H1 (cell line): ENCODE data around the gene PACC1. TPM values are rescaled to one million over a fixed set of nuclear protein-coding genes. Genes with fewer than 3 reads are reported as not detected.

Experiments
- BACH1 ChIP-seq: IDR thresholded peaks from 2 replicates; pipeline ENCODE4 v1.6.1; 2012; ENCODE audit warnings: low read length, improper control_type of control experiment
- CHD1 ChIP-seq: IDR thresholded peaks from 2 replicates; pipeline ENCODE4 v1.6.1; 2012; ENCODE audit warnings: low read depth, low read length, improper control_type of control experiment
- CREB1 ChIP-seq: IDR thresholded peaks from 2 replicates; pipeline ENCODE4 v1.6.1; 2012; ENCODE audit warnings: inconsistent platforms
- CTBP2 ChIP-seq: IDR thresholded peaks from 2 replicates; pipeline ENCODE4 v1.7.0; 2011; ENCODE audit warnings: borderline replicate concordance, mild to moderate bottlenecking, moderate library complexity, mixed read lengths, low read length; ENCODE audit not compliant: insufficient read depth, insufficient read length
- HDAC6 ChIP-seq: IDR thresholded peaks from one replicate; pipeline ENCODE4 v1.7.1; 2012; ENCODE audit warnings: low read depth, mild to moderate bottlenecking, inconsistent platforms, low read length, moderate library complexity
- KDM4A ChIP-seq: IDR thresholded peaks from one replicate; pipeline ENCODE4 v1.7.1; 2012; ENCODE audit warnings: low read depth, mild to moderate bottlenecking, moderate library complexity, low read length, inconsistent platforms; ENCODE audit not compliant: severe bottlenecking
- MAFK ChIP-seq: IDR thresholded peaks from 2 replicates; pipeline ENCODE4 v1.6.1; 2012; ENCODE audit warnings: low read depth, mild to moderate bottlenecking, improper control_type of control experiment, low read length
- POLR2A ChIP-seq, 2 experiments: IDR thresholded peaks; 1 replicate in 1 of 2; 2 replicates in 1 of 2; pipeline ENCODE4 v1.6.1; 2011; ENCODE audit warnings: low read depth in 2 of 2, low read length in 2 of 2, mild to moderate bottlenecking in 2 of 2; ENCODE audit errors: control extremely low read depth in 1 of 2
- POLR2AphosphoS5 ChIP-seq: IDR thresholded peaks from 2 replicates; pipeline ENCODE4 v1.6.1; 2011; ENCODE audit warnings: low read depth, low read length
- RAD21 ChIP-seq, 2 experiments: IDR thresholded peaks in 1 of 2; conservative IDR thresholded peaks in 1 of 2; 2 replicates each; pipeline ENCODE4 v1.6.1; 2011; ENCODE audit warnings: low read depth in 2 of 2, low read length in 2 of 2, improper control_type of control experiment in 1 of 2, inconsistent platforms in 1 of 2, mild to moderate bottlenecking in 1 of 2, moderate library complexity in 1 of 2
- SAP30 ChIP-seq: fragments of 300-600 bp; sonication (generic); IDR thresholded peaks from 2 replicates; pipeline ENCODE4 v1.7.1; 2012; ENCODE audit warnings: low read length, moderate library complexity, mild to moderate bottlenecking, inconsistent platforms; ENCODE audit not compliant: insufficient read depth, insufficient replicate concordance
- SIRT6 ChIP-seq: IDR thresholded peaks from one replicate; pipeline ENCODE4 v1.7.1; 2012; ENCODE audit warnings: low read length, inconsistent platforms
- SP4 ChIP-seq: IDR thresholded peaks from 2 replicates; pipeline ENCODE4 v1.6.1; 2012; ENCODE audit warnings: low read length, inconsistent platforms
- TEAD4 ChIP-seq: IDR thresholded peaks from 2 replicates; pipeline ENCODE4 v1.6.1; 2012; ENCODE audit warnings: low read depth, low read length, inconsistent platforms, mixed read lengths
- ZNF274 ChIP-seq: IDR thresholded peaks from 2 replicates; pipeline ENCODE4 v1.7.0; 2012; ENCODE audit warnings: low read length, borderline replicate concordance; ENCODE audit errors: extremely low read depth
- polyA plus RNA-seq, 7 experiments: library from polyadenylated mRNA; depleted of rRNA in 3 of 7; stranded (reverse) in 5 of 7; unstranded in 2 of 7; fragments of >200 nt in 5 of 7; fragments of 200-250 nt in 2 of 7; gene quantifications; 1 replicate in 5 of 7; 2 replicates in 1 of 7; 4 replicates in 1 of 7; pipeline versions ENCODE4 v1.2.1 to v1.2.3, GENCODE V29; 2011 to 2013; ENCODE audit warnings: missing spikeins in 2 of 7, mixed read lengths in 2 of 7
- total RNA-seq: library from RNA; stranded (reverse); fragmentation: NEBNext Ultra II Directional; extraction: Animal tissue kit (Norgen Biotek cat#: 25700); gene quantifications from 2 replicates; pipeline ENCODE4 v1.2.1, GENCODE V29; 2021
- TF ChIP-seq, protein P1 (sequence below): IDR thresholded peaks from 2 replicates; pipeline ENCODE4 v1.6.1; 2012; ENCODE audit warnings: inconsistent platforms

Gene PACC1
- total and polyA plus RNA-seq, 2 of the 8 experiments (the other 6 are each of a cell fraction or from before 2014, with no cell fraction given), result 18.8 to 23.5 TPM

DNA sequence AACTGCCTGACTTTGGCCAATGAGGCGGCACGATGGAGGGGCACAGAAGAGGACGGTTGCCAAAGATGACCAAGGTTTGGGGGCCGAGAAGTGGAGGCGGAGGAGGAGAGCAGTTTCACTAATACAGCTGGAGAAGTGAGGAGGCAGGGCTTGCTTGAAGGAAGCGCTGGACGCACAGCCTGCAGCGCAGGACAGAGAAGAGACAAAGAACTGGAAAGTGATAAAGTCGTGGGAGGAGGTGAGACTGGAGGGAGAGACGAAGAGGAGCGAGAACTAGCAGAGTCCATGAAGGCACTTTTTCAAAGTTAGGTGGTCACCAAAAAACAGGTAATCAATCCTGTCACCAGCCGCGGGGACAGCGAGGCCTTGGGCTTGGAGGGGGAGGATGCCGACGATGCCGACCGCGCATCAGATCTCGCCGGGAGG, 771 bp downstream of the PACC1 start (continued):
- TF ChIP-seq RAD21 (IDR thresholded peaks at IDR 0.05 in 1 of 2, conservative IDR thresholded peaks at IDR 0.05 in 1 of 2; ENCODE audit: low read depth in 2 of 2, low read length in 2 of 2), result no peak
- TF ChIP-seq SIRT6, result no peak
- TF ChIP-seq BACH1, result no peak
- no peak for TF ChIP-seq POLR2AphosphoS5
- TF ChIP-seq HDAC6, result no peak
- no peak for TF ChIP-seq ZNF274
- TF ChIP-seq KDM4A, result no peak
- no peak for TF ChIP-seq TEAD4
- no peak for TF ChIP-seq CTBP2
- TF ChIP-seq CREB1, result no peak
- TF ChIP-seq SAP30, result peak; percentile 66
- TF ChIP-seq MAFK, result no peak
- TF ChIP-seq, protein P1, sequence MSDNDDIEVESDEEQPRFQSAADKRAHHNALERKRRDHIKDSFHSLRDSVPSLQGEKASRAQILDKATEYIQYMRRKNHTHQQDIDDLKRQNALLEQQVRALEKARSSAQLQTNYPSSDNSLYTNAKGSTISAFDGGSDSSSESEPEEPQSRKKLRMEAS, result no peak
- TF ChIP-seq POLR2A (IDR thresholded peaks at IDR 0.05; ENCODE audit: control extremely low read depth in 1 of 2, low read depth in 2 of 2, low read length in 2 of 2), result no peak
- TF ChIP-seq SP4, result 0 out of 2 replicates have a peak, but pooled peaks have one; percentile 16
- no peak for TF ChIP-seq CHD1
